Measurements from ENCODE around the gene GPR137B.

The GPR137B gene

DNA sequence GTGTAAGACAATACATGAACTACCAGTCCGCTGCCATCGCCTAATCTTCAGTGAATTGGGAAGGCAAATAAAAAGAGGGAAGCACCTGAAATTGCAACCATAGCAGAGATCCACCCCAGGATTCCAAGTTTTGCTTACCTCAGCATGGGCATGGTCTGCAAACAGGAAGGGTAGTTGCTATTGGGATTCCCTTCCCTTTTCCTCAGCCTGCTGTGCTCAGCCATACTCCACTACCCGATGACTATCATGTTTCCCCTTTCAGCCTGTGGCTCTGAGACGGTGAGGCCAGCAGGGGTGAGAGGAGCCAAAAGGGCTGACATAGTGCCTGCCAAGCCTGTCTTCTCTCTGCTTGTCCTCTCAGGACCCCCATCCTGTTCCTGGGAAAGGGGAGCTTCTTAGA lies 64.2 kb downstream of the GPR137B start:
- DNase-seq: no peak

DNA sequence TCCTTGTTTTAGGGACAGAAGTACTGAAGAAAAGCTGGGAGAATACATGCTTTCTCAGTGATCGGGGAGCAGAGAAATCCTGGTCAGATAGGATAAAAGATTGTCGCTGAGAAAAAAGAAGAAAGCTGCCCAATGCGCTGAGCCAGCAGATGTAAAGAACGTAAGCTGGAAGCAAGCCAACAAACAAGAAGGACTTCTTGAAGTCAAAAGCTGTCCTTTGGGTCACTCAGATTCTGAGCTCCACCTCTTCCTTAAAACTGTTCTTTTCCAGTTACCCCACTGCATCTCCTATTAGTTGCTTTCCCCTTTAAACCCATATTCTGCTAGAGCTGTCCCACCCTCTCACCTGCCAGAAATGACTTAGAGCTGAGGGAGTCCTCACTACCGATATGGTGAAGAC lies 64.8 kb downstream of the GPR137B start:
- DNase-seq: no peak

DNA sequence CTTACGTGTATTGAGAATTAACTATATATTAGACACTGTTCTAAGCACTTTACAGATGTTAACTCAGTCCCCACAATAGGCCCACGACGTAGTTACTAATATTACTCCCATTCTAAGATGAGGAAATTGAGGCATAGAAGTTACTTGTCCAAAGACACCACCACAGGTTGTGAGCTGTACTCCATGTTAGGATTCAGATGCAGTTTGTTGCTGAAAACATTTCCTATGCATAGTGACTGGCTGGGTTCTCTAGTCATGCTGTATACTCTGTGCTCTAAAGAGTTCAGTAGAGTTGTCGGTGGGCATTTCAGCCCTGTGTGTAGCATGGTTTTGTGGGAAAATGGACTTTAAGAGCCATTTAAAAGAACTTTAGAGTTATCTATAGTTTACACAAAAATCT lies 65.2 kb downstream of the GPR137B start:
- no peak for DNase-seq

DNA sequence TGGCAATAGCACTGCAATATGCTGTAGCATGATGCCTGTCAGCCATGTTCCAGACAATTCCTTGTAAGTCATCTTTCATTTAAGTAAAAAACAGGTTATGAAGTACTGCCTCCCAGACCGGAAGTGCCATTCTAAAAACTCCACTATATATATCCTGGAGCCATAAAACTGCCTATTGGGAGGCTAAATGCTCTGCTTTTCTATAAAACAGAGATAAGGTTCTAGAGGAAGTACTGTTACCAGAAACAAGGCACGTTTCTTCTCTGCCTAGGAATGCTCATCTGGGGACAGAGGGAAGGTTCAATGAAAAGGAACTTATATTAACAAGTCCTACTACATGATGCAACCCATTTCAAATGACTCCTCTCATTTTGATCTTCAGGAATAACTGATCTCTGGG lies 66.8 kb downstream of the GPR137B start:
- no peak for DNase-seq

DNA sequence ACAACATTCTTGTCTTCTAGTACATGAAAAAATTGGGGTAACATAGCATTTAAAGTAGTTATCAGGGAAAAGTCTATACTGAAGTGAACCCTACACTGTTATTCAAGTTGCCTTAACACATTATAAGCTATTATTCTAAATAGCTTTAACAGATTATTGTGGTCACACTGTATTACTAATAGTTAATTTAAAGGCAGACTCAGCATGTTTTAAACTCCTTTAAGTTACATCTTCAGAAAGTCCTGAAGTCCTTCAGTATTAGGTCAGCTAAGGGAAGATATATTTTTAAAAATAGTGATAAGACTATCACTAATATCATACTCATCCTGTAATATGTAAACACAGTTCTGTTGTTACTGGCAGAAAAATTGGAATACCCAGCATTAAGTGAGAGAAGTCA lies 67.4 kb downstream of the GPR137B start:
- no peak for DNase-seq

DNA sequence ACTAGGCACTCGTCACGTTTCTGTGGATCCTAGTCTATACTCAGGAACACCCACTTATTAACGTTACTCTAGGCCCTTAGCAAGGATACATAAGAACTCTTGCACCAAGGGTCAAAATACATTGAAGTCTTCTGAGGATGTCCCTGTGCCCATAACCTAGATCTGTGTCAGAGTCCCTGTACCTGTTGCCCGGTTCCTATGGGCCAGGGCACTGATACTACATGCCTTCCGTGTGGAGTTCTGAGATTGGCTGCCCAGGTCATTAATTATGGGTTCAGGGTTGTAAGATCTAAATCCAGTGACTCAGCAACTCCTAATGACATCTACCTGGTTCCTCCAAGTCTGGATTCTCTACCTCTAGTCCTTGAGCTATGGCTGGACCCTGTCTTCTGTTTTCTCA lies 69.5 kb downstream of the GPR137B start:
- no peak for DNase-seq

DNA sequence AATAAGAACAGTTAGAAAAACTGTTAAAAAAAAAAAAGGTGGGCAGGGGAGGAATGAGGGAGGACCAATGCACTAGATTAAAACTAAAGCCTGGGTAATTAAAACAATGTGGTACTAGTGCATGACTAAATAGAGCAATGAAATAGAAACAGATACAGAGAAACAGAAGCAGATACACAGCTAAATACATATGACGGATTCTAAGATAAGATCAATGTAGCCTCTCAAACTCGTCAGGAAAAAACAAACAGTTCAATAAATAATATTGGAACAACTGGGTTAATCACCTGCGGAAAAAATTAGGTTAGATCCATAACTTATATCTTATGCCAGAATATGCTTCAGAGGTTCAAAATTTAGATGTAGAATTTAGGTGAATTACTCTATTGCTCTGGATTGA lies 71.2 kb downstream of the GPR137B start:
- DNase-seq: no peak

DNA sequence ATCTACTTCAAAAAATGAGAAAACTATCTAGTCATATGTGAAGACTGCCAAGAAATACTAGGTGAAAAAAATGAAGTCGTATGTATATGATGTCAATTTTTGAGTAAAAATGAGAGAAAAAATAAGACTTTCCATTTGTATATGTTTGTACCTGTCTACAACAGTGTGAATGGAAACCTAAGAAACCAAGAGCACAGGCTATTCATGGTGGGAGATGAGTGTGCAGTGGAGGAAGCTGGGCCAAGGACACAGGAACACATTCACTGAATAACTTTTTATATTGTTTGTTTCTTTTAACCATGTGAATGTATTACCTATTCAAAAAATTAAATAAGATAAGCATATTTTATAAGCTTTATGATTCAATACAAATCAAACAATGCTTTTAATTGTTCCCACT lies 72.4 kb downstream of the GPR137B start:
- DNase-seq: no peak

DNA sequence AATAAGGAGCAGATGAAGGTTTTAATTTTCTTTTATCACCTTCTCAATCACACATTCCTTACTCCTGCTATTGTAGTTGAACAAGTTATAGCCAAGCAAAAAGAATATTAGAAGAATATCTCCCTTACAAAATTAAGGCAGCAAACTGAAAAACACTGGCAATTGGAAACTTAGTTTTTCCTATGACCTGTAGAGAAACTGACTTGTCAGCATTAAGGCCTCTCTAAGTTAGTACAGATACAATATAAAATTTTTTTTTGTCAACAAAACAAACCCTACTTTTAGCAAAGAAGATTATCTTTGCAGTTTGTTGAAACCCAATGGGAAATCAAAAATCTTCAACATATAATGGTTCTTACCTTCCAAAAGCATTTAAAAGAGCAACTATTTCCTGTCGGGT lies 78.1 kb downstream of the GPR137B start:
- DNase-seq: no peak

DNA sequence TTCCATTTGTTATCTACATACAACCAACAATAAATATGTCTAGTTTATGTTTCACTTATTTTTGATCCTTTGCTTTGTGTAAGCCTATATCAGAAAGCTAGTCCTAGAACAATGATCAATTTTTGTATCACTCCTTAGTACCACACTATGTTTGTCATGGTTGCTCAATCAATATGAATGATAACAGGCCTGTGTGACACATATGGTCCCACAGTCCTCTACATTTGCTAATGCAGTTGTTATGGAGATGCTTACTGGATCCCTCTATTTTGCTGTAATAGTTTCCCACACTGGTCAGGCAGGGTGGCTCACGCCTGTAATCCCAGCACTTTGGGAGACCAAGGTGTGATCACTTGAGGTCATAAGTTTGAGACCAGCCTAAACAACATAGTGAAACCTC lies 80.3 kb downstream of the GPR137B start:
- DNase-seq: no peak

DNA sequence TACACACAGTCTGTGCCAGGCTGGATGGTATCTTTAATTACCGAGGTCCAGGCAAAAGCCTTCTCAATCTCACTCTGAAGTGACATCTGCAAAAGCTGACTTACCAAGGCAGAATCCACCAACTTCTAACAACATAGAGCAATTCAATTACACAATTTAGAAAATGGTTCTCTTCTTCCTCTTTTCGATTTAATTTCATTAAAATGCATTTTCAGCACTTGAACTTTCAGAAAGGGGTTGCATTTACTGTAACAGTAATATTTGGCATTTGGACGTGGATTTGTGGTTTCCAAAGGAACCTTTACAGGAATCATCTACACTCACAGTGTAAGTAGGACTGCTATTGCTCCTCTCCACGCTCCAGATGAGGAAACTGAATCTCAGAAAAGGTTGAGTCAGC lies 86.1 kb downstream of the GPR137B start:
- DNase-seq: no peak

DNA sequence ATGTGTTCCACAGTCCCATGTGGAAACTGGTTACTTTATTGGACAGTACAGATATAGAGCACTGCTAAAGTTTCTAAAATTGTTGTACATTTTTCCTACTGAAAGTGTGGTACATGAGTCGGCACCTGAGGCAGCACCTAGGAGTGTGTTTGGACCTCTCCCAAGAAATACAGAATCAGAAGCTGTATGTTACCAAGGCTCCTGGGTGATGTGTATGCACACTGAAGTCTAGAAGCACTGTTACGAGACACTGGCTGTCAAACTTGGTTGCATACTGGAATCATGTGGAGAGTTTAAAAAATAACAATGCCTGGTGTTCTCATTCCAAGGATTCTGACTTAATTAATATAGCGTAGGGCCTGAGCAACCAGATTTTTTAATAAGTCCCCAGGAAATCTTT lies 92.8 kb downstream of the GPR137B start:
- DNase-seq: no peak

DNA sequence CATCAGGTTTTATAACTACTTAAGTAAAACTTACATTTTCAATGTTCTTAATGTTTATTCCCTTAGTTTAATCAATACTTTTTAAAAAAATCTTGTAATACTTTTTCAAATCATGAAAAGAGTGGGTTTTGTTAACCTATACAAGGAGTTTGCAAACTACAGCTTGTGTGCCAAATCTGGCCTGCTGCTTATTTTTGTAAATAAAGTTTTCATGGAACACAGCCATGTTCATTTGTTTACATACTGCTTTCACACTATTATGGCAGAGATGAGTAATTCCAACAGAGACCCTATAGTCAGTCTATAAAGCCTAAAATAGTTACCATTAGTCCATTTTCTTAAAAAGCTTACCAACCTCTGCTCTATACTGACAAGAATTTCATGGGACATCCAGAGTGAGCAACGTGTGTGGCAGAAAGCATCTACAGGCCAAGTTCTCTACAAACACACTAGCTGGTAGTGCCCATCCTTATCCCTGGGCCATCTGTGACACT lies 96.8 kb downstream of the GPR137B start:
- DNase-seq: no peak

DNA sequence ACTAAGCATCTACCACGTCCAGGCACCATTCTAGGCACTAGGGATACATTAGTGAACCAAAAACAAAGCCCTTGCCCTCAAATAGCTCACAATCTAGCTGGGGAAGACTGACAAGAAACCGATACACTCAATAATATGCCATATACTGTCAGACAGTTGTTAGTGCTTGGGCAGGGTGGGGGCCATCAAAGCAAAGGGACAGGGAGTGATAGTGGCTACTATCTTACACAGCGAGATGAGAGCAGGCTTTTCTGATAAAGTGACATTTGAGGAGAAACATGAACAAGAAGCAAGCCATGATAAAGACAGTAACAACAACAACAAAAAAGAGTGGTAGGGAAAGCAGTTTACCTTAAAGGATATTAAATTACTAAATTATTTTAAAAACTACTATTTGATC lies 98.3 kb downstream of the GPR137B start:
- DNase-seq: no peak

DNA sequence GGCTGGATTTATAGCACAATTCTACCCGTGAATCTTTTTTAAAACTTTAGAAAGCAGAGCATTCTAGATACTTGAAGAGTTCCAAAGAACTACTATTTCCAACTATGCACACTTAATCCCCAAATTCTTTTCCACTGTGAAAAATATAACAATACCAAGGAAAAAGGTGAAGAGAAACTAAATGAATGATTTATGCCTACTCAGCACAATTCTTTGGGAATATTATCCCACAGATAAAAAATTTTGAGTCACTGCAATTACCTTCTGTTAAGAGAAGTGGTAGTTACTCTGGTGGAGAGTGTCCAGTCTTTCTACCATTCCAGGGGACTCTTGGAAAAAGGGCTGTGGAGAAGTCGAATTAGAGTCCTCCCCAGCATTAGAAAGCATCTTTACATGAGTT lies 100.2 kb downstream of the GPR137B start:
- DNase-seq: no peak

DNA sequence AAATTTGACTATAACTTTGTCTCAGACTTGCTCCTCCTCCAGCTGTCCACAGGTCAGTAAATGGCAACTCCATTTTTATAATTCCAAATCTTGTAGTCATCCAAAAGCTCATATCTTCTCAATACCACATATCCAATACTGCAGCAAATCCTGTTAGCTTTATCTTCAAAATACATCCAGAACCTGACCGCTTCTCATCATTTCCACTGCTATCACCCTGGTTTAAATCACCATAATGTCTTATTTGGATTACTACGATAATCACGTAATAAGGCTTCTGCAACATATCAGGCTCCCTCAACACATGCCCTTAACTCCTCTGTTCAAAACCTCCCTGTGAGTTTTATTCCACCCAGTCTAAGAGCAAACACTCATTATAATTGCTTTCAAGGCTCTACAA lies 104.9 kb downstream of the GPR137B start:
- no peak for DNase-seq

DNA sequence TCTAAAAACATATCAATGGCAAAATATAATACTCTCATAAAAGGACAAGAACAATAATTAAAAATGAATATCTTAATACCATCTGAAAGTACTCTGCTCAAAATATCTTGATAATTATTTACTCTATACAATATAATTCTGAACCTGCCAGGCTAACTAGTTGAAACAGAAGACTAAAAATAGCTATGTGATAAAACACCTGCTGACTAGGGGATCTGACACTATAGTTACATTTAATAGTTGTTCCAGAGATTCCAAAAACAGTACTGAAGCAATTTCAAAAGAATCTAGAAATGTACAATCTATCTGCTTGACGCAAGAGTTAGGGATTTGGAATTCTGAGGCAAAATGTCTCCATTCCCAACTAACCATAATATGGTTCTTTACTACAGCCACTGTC lies 109.2 kb downstream of the GPR137B start:
- no peak for DNase-seq

DNA sequence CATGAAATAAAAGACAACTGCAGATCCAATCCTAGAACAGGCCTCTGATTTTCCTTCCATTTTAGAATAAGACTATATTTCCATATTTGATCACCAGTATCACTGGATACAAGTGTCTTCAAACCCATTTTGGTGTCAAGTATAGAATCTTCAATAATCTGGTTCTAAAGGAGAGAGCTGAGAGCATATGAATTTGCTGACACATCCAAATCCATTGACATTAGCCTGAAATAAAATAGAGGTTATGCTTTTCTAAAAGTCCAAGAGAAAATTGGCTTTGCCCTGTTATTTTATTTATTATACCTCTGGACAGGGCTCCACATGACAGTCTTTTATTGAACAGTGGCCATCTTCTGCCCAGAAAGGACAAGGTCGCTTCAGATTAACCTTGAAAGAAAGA lies 110.8 kb downstream of the GPR137B start:
- DNase-seq: no peak

DNA sequence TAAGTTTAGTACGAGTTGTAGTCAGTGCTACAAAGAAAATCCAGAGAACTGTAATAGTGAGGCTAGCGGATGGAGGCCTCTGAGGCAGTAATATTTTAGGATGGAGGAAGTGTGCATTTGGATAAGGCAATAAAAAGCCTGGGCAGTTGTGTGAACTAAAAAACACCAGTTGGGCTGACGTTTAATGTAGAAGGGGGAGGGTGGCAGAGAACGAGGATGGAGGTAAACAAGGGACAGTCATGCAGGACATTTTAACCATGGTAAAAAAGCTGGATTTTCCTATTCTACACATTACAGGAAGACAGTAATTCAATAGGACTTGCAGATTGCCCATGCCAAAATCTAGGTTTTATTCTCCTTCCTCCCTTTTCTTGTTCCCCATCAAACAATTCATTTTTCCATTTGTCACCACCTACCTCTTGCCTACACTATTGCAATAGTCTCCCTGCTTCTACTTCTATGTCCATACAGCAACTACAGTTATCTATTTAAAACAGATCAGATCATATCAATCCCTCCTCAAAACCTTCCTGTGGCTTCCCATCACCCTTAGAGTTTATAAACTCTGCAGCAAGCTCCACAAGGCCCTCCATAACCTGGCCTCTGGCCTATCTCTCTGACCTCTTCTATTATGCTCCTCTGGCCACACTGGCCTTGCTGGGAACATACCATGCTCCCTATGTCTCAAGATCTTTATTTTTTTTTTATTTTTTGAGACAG lies 111.7 kb downstream of the GPR137B start:
- DNase-seq: no peak

DNA sequence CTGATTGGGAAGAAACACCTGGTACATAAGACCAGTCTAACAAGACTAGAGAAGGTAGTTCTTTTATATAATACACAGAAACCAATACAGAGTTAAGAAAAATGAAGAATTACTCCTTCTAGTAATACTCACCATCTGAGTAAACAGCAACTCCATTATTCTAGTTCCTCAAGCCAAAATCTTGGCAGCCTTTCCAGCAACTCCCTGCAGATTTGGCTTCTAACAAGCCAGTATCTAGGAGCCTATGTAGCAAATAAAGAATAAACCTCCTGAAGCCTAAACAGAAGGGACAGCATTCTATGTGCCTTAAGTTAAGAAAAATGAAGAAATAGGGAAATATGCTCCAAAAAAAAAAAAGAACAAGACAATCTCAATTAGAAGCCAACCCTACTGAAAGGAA lies 114.9 kb downstream of the GPR137B start:
- no peak for DNase-seq

DNA sequence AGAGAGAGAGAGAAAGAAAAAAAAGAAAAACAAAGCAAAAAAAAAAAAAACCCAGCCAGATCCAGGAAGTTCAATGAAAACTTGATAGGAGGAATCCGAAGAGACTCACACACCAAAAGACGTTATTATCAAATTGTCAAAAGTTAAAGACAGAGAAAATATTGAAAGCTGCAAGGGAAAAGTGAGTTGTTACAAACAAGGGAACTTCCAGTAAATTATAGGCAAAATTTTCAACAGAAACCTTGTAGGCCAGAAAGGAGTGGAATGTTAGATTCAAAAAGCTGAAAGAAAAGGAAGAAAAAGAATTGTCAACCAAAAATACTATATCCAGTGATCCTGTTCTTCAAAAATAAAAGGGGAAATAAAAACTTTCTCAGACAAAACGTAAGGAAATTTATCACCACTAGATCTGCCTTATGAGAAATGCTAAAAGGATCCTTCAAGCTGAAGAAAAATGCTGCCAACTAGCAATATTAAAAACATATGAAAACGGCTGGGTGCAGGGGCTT lies 115.8 kb downstream of the GPR137B start:
- no peak for DNase-seq

Measured in NCI-H2029 (cell line).